ENCODE results near the gene TRIM62.

The TRIM62 gene

DNA sequence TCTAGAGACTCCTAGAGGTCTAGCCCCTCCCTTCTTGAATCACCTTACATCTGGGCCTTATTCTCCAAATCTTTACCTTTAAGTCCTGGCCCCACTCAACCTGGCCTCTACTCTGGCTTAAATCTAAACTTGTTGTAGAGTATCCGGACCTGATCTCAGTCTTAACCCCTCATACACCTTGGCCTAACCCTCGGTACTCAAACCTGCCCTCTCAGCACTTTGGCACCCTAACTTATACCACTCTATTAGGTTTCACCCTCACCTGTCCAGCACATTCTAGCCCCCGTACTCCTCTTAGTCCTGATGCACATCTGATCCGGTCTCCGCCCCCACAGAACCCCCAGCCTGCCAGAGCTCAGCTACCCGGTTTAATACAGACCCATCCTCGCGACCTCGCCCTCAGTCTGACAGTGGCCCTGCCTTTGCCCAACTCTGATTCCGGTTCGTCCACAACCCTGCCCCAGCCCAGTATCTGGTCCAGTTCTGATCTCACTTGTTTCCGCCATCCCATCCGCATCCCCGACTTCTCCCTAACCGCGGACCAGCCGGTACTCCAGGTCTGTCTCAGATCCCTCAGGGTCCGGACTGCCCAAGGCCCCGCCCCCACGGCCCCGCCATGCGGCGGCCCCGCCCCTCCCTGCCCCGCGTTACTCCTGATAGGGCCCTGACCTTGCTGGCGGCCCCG lies 1.5 kb downstream of the TRIM62 start:
- no peak for DNase-seq (ENCODE audit: low spot score)

DNA sequence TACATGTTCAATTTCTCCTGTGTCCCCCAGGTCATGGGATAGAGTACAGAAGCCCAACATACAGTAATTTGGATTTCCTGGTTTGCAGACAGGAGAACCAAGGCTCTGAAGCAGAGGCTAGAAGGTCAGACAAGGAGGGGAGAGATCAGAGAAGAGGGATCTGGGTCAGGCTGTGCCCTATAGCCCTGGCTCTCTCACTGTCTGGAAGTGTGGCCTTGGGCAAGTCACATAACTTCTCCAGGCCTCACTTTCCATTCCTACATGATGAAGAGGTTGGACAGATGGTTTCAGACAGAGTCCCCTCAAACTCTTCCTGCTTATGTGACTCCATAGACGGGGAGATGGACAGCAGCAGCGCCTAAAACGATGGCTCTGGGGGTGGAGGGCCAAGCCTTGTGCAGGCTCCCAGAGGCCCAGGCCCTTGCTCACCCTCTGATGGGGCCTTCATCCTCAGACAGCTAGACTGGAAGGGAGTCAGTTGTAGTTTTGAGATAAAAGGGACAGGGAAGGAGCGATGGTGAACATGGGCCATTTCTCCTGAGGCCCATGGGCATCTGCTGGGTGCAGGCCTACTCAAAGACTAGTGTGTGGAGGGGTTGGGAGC lies 2.9 kb downstream of the TRIM62 start:
- DNase-seq (ENCODE audit: low spot score), result no peak

DNA sequence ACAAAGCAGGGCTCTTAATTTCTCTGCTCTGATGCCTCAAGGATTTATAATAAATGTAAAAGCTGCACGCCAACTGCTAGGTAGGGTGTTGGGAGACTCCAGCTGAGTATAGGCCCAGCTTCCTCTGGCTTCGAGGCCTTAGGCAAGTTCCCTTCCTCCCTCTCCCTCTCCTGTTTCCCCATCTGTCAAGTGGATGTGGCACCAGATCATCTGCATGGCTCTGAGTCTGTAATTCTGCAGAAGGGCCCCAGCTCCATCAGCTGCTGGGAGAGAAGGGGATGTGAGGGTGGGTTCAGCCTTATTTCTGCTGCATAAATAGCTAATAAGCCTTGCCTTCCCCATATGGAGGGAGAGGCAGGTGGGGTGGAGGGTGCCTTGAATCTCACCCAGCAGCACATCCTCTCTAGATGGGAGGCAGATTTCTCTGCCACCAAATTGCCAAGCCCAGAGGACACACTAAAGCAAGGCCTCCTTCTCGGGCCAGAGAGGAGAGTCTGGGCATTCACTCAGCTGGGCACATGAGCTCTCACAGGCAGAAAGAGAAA lies 3.8 kb downstream of the TRIM62 start:
- DNase-seq (ENCODE audit: low spot score), result no peak

DNA sequence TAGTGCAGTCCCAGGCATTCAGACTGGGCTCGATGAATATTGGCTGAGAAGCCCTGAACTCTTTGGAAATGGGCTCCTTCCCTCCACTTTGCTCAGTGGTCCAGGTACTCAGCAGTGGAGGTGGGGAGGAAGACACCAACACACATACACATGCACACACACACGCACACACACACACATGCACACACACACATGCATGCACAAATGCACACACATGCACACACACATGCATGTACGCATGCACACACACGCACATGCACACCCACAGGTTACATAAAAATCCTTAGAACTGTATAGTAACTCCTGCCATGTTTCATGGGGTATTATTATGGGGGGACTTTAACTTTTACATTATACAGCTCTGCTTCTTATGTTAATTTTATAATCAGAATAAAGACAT lies 5.0 kb downstream of the TRIM62 start:
- DNase-seq (ENCODE audit: low spot score), result no peak

DNA sequence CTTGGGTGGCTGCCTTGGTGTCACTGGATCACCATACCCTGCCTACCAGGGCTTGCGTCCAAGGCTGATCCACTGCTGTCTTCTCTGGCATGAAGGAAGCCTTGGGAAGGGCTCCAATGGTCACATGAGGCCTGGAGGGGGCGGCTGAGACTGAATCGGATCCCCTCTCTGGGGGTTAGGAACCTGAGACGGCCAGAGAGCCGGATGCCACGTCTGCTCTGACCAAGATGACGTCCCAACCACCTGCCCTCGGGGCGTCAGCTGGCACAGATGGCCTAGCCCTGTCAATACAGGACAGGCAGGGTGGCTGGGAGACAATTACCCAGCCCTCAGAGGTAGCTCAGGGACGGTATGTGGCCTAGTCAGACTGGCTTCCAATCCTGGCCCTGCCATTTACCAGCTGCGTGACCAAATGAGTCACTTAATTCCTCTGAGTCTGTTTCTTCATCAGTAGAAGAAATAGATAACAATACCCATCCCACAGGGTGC lies 5.4 kb downstream of the TRIM62 start:
- no peak for DNase-seq (ENCODE audit: low spot score)

DNA sequence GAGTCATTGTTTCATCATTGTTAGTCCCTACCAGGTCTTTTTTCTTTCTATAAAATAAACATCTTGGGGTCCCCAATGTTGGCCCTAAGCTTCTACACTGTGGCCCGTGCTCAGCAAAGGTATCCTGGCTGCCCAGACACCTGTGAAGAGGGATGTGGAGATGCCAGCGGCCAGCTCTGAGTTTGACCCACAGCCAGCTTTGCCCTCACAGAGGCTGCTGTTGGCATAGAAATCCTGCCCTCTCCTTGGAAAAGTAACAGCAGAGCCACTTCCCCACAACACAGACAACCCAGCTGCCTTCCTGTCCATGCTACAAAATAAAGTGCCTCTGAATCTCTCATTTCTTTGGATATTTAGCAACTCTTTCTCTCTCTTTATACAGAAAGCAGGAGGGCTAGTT lies 6.0 kb downstream of the TRIM62 start:
- no peak for DNase-seq (ENCODE audit: low spot score)

DNA sequence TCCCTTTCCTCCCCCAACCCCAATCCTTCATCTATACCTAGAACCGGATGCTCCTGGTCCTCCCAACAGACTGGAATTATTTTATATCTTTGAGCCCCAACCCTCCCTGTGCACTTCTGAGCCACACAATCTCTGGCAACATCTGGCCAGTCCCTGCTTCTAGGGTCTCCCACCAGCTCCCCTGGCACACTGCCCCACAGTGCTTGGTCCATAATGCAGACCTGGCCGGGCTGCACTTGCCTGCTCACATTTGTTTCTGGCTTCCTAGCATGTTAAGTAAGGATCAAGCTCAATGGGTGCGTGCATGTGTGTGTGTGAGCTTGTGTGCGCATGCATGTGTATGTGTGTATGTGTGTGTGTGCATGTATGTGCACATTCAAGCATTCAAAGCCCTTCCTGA lies 8.8 kb downstream of the TRIM62 start:
- no peak for DNase-seq (ENCODE audit: low spot score)

DNA sequence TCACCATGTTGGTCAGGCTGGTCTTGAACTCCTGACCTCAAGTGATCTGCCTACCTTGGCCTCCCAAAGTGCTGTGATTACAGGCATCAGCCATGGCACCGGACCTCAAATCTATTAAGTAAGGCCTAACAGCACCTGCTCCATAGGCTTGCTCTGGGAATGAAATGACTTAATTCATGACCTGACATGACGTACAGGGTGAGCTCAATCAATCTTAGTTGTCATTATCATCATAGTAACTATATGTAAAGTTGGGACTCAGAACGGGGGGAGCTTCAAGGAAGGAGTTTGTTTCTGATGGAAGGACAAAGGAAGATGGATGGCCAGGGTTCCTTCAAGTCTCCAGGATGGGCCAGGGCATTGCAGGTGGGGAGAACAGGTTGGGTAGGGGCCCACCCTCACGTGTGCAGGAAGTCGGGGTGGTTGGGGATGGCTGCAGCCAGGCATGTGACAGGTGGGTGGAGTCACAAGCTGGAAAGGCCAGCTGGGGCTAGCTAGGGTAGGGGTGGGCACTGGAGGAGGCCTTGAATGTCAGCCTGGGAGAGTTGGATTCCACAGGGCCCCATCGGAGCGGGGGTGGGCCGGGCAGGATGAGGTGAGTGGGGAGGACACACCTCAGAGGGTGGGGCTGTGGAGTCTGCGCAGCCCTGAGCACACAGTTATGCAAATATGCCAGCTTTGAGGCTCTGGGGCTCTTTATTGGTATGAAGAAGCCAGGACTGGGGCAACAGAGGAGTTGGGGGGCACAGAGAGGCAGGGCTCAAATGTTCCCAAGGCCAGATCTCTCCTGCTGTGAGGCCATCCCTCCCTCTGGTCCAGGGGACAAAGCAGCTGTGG lies 9.6 kb downstream of the TRIM62 start:
- DNase-seq (ENCODE audit: low spot score), result no peak

DNA sequence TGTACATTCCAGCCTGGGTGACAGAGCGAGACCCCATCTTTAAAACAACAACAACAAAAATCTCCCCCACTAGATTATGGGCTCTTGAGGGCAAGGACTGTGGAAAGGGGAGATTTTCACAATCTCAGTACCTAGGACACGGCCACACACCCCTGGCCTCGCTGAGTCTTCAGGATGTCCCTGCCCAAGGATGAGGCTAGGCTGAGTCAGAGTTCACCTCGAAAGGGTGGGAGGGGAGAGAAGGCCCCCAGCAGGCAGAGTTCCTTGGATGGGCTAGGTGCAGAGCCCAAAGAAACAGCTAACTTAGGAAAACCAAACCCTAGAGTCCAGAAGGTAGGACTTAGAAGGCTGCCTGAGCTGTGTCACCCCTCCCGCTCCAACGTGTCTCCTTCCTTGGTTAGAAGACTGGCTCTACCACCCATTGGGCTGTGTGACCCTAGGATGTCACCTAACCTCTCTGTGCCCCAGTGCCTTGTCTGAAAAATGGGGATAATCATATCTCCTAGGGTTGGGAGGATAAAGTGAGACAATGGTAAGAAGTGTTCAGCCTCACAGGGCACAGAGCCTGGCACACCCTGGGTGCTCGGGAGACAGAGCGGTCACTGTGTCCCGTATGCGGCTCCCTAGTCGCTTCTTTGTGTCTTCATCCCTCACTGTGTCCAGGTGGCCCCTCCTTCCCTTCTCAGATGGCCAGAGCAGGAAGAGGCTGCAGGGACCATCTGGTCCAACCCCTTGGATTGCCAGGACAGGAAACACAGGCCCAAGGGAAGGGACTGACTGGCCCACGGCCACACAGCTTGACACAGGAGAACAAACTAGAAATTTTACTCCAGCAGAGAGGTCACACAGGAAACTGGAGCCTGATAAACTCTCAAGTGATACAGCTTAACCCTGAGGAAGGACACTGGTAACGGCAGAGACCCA lies 11.2 kb downstream of the TRIM62 start:
- no peak for DNase-seq (ENCODE audit: low spot score)

DNA sequence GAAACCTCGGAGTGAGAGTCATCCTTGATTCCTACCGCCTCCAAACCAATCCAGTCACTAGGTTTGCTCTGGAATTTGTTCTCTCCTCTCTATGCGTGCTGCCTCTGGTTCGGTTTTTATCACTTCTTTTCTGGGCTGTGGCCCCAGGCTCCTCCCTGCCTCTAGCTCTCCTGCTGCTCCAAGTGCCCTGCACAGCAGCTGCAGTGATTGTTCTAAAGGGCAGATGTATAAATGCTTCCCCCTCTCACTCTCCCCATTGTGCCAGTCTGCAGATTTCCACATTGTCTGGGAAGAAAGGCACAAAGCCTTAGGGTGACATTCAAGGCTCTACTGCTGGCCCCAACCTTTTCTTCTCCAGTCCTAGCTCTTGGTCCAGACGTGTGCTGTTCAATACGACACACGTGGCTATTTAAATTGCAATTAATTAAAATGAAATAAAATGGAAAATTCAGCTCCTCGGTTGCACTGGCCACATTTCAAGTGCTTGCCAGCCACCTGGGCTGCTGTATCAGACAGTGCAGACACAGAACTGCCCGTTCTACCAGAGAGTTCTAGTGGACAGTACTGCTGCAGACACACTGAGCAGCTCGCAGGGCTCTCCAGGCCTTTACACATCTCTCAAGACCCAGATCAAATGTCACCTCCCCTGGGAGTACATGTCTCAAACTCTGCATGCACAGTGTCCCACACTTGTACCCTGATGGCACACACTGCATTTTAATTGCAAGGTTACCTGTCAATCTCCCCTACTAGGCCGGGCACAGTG lies 12.4 kb downstream of the TRIM62 start:
- DNase-seq (ENCODE audit: low spot score), result no peak

DNA sequence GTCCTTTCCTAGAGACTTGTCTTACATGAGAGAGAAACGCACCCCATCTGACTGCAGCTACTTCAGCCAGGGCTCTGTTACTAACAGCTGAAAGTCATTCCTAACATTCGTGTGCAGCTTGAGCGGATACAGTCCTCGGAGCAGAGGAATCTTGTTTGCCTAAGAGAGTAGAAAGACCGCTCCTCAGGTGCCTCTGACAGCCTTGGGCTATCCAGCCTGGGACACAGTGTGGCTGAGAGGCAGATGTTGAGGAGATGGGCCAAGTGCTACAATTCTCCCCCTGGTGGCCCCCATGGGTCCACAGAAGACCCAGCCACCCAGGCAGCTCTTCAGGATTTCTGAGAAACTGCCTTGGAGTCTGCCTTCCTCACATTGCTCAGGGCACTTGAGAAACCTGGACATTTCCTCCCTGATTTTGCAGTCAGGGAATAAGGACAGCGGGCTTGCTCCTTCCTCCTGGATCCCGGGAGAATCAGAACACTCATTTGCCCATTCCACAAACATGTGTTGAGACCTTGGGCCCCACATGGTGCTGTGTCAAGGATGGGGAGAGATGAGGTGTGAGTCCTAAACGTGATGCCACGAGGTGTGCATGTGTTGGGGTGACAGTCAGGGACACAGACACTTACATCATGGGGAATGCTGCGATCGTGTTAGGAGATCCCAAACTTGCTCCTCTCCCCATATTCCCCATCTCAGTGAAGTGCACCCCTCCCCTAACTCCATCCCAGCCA lies 13.1 kb downstream of the TRIM62 start:
- no peak for DNase-seq (ENCODE audit: low spot score)

DNA sequence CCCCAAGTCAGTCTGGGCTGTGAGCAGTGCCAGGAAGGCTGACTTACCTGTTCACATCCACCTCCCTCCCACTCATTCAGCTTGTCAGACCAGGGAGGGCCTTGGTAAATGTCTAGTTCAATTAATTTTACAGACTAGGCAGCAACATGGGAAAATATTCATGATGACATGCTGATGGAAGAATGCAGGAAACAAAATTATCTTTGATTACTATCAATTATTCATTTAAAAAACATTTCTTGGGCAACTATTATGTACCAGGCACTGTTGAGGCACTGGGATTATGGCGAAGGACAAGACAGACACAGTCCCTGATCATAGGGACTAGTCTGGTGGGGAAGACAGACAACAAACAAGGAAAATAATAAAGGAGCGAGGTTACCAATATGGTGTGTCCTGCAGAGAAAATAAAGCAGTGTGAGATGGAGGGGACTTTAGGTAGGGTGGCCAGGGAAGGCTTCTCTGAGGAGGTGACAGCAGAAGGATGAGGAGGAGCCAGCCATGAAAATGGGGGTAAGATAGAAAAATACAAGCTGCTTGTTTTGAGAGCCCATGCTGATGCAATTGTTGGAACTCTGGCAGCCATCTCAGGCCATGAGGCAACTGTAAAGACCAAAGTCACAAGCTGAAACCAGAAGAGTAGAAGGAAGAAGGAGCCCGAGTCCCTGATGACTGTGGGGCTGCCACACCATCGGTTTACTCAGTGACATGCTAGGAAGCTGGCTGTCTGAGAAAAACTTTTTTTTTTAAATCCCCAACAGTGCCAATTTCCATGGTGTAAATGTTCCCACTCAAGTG lies 14.0 kb downstream of the TRIM62 start:
- DNase-seq (ENCODE audit: low spot score), result no peak

DNA sequence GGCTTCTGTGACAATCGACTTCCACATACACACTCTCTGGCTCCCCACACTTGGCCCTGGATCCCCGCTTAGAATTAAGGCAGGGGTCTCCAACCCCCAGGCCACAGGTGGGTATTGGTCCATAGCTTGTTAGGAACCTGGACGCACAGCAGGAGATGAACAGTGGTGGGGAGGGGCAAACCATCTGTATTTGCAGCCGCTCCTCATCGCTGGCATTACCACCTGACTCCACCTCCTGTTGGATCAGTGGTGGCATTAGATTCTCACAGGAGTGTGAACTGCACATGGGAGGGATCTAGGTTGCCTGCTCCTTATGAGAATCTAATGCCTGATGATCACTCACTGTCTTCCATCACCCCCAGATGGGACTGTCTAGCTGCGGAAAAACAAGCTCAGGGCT lies 16.0 kb downstream of the TRIM62 start:
- DNase-seq (ENCODE audit: low spot score), result no peak

DNA sequence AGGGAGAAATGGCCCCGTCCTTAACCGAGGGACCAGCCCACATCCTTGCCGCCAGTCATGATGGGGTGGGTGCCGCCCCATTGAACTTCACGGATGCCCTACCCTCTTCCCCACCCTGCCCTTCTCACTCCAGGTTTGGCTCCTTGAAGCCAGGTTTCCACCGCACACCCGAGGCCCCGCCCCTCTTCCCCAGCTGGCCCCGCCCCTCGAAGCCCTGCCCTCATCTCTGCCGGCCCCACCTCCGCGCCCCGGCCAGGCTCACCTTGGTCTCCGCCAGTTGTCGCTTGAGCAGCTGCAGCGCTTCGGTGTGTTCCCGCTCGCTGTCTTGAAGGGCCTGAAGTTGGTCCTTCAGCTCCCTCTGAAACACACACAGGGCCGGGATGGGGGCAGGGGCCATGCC lies 16.6 kb downstream of the TRIM62 start:
- no peak for DNase-seq (ENCODE audit: low spot score)

DNA sequence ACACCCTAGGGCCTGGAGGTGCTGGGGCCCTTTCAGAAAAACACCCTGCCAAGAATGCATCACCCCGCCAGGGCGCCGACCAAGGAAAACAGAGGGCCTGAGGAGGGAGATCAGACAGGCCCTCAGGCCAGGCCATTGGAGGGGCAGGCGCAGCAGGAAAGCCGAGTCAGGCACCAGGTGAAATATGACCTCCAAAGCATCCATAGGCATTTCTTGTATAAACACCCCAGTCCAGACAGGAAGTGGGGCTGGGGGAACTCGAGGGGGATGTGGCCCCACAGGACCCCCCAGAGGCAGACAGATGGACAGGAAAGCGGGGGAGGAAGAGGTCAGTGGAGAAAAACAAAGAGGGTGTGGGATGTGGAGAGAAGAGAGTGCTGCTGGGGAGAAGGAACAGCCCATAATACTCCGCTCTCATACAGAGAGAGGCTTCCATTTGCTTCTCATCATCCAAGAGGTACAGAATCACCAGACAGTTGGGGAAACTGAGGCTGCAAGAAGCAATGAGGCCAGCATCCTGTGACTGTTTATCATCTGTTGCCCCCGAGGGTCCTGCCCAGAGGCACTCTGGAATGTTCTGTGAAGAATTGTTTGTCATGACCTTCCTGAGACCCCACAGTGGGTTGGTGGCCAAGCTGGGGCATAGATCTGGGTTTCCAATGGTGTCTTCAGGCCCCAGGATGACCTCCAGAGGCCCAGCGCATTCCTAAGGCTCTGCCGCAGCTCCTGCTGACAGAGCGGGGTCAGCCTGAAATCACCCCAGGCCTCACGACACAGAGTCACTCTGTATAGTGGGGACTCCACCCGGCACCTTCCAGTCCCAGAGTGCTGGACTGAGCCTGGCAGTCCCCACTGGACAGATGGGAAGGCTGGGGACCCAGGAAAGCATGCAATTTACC lies 18.0 kb downstream of the TRIM62 start:
- no peak for DNase-seq (ENCODE audit: low spot score)

DNA sequence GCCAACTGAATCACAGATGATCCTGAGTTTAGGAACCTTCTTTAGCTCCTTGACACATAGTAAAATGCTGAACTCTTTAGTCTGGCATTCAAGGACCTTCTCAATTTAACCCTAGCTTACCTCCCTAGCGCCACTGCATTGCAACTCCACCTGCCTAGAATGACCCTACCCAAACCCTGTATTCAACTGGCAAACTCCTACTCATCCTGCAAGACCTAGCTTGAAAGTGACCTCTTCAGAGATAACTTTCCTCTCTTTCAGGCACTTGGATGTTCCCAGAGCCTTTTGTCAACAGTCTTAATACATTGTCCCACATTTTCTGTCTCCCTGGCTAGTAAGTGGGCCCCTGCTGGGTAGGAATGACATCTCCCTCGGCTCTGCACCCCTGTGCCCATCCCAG lies 19.7 kb downstream of the TRIM62 start:
- DNase-seq (ENCODE audit: low spot score), result no peak

DNA sequence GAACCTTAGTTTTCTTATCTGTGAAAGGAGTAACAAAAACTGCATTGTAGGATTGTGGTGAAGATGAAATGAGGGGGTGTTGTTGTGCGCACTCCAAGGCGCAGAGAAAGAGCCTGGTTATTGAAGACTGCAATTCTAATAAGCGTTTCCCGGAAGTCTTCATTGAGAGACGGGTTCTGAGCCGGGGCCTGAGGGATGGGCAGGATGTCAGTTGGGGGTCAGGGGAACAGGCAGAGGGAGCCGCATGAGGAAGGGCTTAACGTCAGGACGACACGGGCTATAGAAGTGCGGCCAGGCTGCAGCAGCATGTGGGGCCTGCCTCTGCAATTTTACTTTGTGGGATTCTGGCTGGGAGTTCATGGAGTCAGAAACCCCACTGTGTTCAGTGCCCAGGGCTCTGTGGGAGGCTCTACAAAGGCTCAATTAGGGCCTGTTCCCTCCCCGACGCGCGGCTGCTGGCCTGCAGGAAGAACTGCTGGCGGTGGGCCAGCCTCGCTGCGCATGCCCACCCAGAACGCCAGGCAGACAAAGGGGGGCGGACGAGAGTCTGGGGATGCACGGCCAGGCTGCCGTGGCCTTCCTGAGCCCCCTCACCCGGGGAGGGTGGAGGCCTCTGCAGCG lies 20.7 kb downstream of the TRIM62 start:
- no peak for DNase-seq (ENCODE audit: low spot score)

DNA sequence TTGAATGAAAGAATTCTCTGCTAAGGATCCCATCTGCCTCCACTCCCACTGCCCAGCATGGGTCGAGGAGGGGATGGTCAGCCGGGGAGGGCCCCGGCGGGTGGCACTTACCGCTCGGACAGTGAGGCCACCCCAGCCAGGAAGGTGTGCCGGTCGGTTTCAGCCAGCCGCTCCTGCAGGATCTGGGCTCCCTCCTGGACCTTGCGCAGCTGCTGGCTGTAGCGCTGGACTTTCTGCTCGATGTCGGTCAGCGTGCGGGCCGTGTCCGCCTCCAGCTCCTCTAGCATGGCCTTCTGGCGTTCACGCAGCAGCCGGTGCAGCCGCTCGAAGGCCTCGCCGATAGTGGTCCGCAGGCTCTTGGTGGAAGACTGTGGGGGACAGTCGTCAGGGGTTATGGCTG lies 22.3 kb downstream of the TRIM62 start:
- no peak for DNase-seq (ENCODE audit: low spot score)
